H9 (cell line): ENCODE results near the gene MICAL2. TPM values are rescaled to one million over a fixed set of nuclear protein-coding genes. Genes with fewer than 3 reads are reported as not detected.
A peak's percentile ranks its signal among the peaks of the same experiment; 100 is the strongest.

ENCODE experiments used
- DNase-seq: peaks from one replicate; pipeline ENCODE4 v3.0.0-alpha.2; 2017
- H2AFZ ChIP-seq: one replicate; pipeline ENCODE4 v1.6.1; 2013; ENCODE audit warnings: mild to moderate bottlenecking, low read length, control low read depth, moderate library complexity
- H2AK5ac ChIP-seq: 2 replicates; pipeline ENCODE4 v1.6.1; 2013; ENCODE audit warnings: low read length, control low read depth, mixed read lengths; ENCODE audit not compliant: insufficient read length
- H2BK120ac ChIP-seq: one replicate; pipeline ENCODE4 v1.6.1; 2013; ENCODE audit warnings: low read depth, mild to moderate bottlenecking, low read length, control low read depth, inconsistent platforms; ENCODE audit not compliant: poor library complexity, severe bottlenecking
- H2BK12ac ChIP-seq: 2 replicates; pipeline ENCODE4 v1.6.1; 2013; ENCODE audit warnings: low read length, control low read depth, mixed read lengths, low read depth; ENCODE audit not compliant: insufficient read length
- H2BK15ac ChIP-seq: 2 replicates; pipeline ENCODE4 v1.6.1; 2013; ENCODE audit warnings: low read depth, low read length, control low read depth
- H2BK20ac ChIP-seq: one replicate; pipeline ENCODE4 v1.6.1; 2013; ENCODE audit warnings: low read depth, mild to moderate bottlenecking, low read length, control low read depth, inconsistent platforms; ENCODE audit not compliant: poor library complexity, severe bottlenecking
- H2BK5ac ChIP-seq: 2 replicates; pipeline ENCODE4 v1.6.1; 2013; ENCODE audit warnings: low read length, control low read depth, mixed read lengths; ENCODE audit not compliant: insufficient read length
- H3K14ac ChIP-seq: 2 replicates; pipeline ENCODE4 v1.6.1; 2013; ENCODE audit warnings: low read length, control low read depth; ENCODE audit not compliant: insufficient read depth
- H3K18ac ChIP-seq: 2 replicates; pipeline ENCODE4 v1.6.1; 2013; ENCODE audit warnings: low read depth, mild to moderate bottlenecking, mixed read lengths, low read length, control low read depth; ENCODE audit not compliant: insufficient read length
- H3K23ac ChIP-seq: 2 replicates; pipeline ENCODE4 v1.6.1; 2013; ENCODE audit warnings: low read length, control low read depth, mixed read lengths, low read depth; ENCODE audit not compliant: insufficient read length
- H3K23me2 ChIP-seq: 2 replicates; pipeline ENCODE4 v1.6.1; 2013; ENCODE audit warnings: low read depth, mild to moderate bottlenecking, mixed read lengths, low read length, control low read depth; ENCODE audit not compliant: insufficient read length, poor library complexity, severe bottlenecking
- H3K27ac ChIP-seq: 2 replicates; pipeline ENCODE4 v1.5.1; 2013; ENCODE audit warnings: low read length, control low read depth, mixed read lengths, low read depth; ENCODE audit not compliant: insufficient read length
- H3K27me3 ChIP-seq: 2 replicates; pipeline ENCODE4 v1.6.1; 2013; ENCODE audit warnings: low read length, control low read depth, inconsistent platforms; ENCODE audit not compliant: insufficient read depth
- H3K4ac ChIP-seq: 2 replicates; pipeline ENCODE4 v1.6.1; 2013; ENCODE audit warnings: low read depth, mild to moderate bottlenecking, control low read depth, inconsistent platforms, low read length, moderate library complexity
- H3K4me1 ChIP-seq: 2 replicates; pipeline ENCODE4 v1.6.1; 2013; ENCODE audit warnings: low read length, control low read depth, inconsistent platforms; ENCODE audit not compliant: insufficient read depth
- H3K4me2 ChIP-seq: 2 replicates; pipeline ENCODE4 v1.6.1; 2013; ENCODE audit warnings: low read length, control low read depth, mixed read lengths; ENCODE audit not compliant: insufficient read length, insufficient read depth
- H3K56ac ChIP-seq: 2 replicates; pipeline ENCODE4 v1.6.1; 2013; ENCODE audit warnings: low read depth, mild to moderate bottlenecking, mixed read lengths, low read length, control low read depth; ENCODE audit not compliant: insufficient read length
- H3K79me1 ChIP-seq: 2 replicates; pipeline ENCODE4 v1.6.1; 2013; ENCODE audit warnings: low read depth, mild to moderate bottlenecking, moderate library complexity, low read length, control low read depth, inconsistent platforms; ENCODE audit not compliant: insufficient read depth, poor library complexity, severe bottlenecking
- H3K79me2 ChIP-seq: 2 replicates; pipeline ENCODE4 v1.6.1; 2013; ENCODE audit warnings: low read length, control low read depth, inconsistent platforms; ENCODE audit not compliant: insufficient read depth
- H3K9ac ChIP-seq: 2 replicates; pipeline ENCODE4 v1.6.1; 2013; ENCODE audit warnings: low read length, control low read depth, mixed read lengths; ENCODE audit not compliant: insufficient read length; ENCODE audit errors: extremely low read depth
- H3K9me3 ChIP-seq: one replicate; pipeline ENCODE4 v1.6.1; 2013; ENCODE audit warnings: low read depth, low read length, inconsistent platforms; ENCODE audit not compliant: control insufficient read depth
- H3T11ph ChIP-seq: one replicate; pipeline ENCODE4 v1.6.1; 2013; ENCODE audit warnings: mild to moderate bottlenecking, low read length, control low read depth, inconsistent platforms
- H4K20me1 ChIP-seq: one replicate; pipeline ENCODE4 v1.6.1; 2013; ENCODE audit not compliant: control insufficient read depth, insufficient read length, insufficient read depth
- H4K5ac ChIP-seq: 2 replicates; pipeline ENCODE4 v1.6.1; 2013; ENCODE audit warnings: low read depth, mild to moderate bottlenecking, mixed read lengths, low read length, control low read depth; ENCODE audit not compliant: insufficient read length
- H4K8ac ChIP-seq: replicated peaks from 2 replicates; pipeline ENCODE4 v1.6.1; 2013; ENCODE audit warnings: low read length, control low read depth, mixed read lengths, low read depth; ENCODE audit not compliant: insufficient read length
- H4K91ac ChIP-seq: 2 replicates; pipeline ENCODE4 v1.6.1; 2013; ENCODE audit warnings: low read depth, mild to moderate bottlenecking, moderate library complexity, mixed read lengths, low read length, control low read depth; ENCODE audit not compliant: insufficient read length
- H3K27ac Mint-ChIP-seq, 3 experiments: 2 replicates in 2 of 3; 3 replicates in 1 of 3; pipeline ENCODE4 v1.8.0; 2020 to 2021; ENCODE audit warnings: mixed read lengths in 3 of 3, mild to moderate bottlenecking in 1 of 3, moderate library complexity in 1 of 3
- H3K27me3 Mint-ChIP-seq: 2 replicates; pipeline ENCODE4 v1.8.0; 2021; ENCODE audit warnings: low read depth, mild to moderate bottlenecking, moderate library complexity, mixed read lengths
- H3K36me3 Mint-ChIP-seq, 3 experiments: 2 replicates in 2 of 3; 3 replicates in 1 of 3; pipeline ENCODE4 v1.8.0; 2020 to 2021; ENCODE audit warnings: low read depth in 3 of 3, mixed read lengths in 3 of 3; ENCODE audit not compliant: insufficient read depth in 1 of 3
- H3K4me1 Mint-ChIP-seq, 2 experiments: 2 replicates each; pipeline ENCODE4 v1.8.0; 2020; ENCODE audit warnings: mixed read lengths in 2 of 2
- H3K4me3 Mint-ChIP-seq, 2 experiments: 2 replicates in 1 of 2; 3 replicates in 1 of 2; pipeline ENCODE4 v1.8.0; 2020 to 2021; ENCODE audit warnings: mild to moderate bottlenecking in 2 of 2, mixed read lengths in 2 of 2, moderate library complexity in 1 of 2
- H3K9me3 Mint-ChIP-seq, 2 experiments: 2 replicates in 1 of 2; 3 replicates in 1 of 2; pipeline ENCODE4 v1.8.0; 2020; ENCODE audit warnings: mild to moderate bottlenecking in 2 of 2, mixed read lengths in 2 of 2, moderate library complexity in 1 of 2
- CTCF ChIP-seq: fragments of 200-600 bp; sonication (generic); conservative IDR thresholded peaks from 3 replicates; pipeline ENCODE4 v1.8.0; 2021; ENCODE audit warnings: antibody characterized with exemption, mild to moderate bottlenecking
- WGBS: extraction: QIAGEN DNeasy Blood & Tissue Kit; methylation state at CpG from one replicate; pipeline ENCODE4 v1.1.7; 2013; ENCODE audit warnings: missing lambda C conversion rate, low lambda C conversion rate, mixed read lengths; ENCODE audit not compliant: insufficient read length; ENCODE audit errors: extremely low coverage; 5-methylcytosine and 5-hydroxymethylcytosine counted together
- total RNA-seq: library from RNA; stranded (reverse); gene quantifications from 2 replicates; pipeline ENCODE4 v1.2.1, GENCODE V29; 2021

Gene MICAL2
- total RNA-seq, 1 experiment from 2014 or later, result 4.7 TPM

- Histone ChIP-seq H3K9me3 (no peaks in the 10 kb centered on the region), H4K5ac (no peak overlapping the region), H2BK12ac (no peak overlapping the region), H2BK5ac (no peak overlapping the region), H3K79me2 (no peaks in the 10 kb centered on the region), H3K27me3 (no peaks in the 10 kb centered on the region), H2BK15ac (no peak overlapping the region), H3K56ac (no peak overlapping the region), H4K91ac (no peak overlapping the region), H3K4me2 (no peak overlapping the region), H2BK20ac (no peak overlapping the region), H3K23ac (no peak overlapping the region), H3T11ph (no peak overlapping the region), H3K9ac (no peak overlapping the region), H4K8ac (no peak overlapping the region), H3K23me2 (no peaks in the 10 kb centered on the region), H2AFZ (no peak overlapping the region), H2BK120ac (no peak overlapping the region), H3K18ac (no peak overlapping the region), H2AK5ac (no peak overlapping the region), H3K14ac (0 out of 2 replicates have a peak overlapping the region, but pooled peaks have one; percentile 54), H3K4me1 (no peaks in the 10 kb centered on the region), H3K27ac (no peak overlapping the region), H3K79me1 (no peaks in the 10 kb centered on the region), H4K20me1 (no peaks in the 10 kb centered on the region), H3K4ac (no peak overlapping the region)
- H3K27ac Mint-ChIP-seq, result 0 out of 7 replicates have a peak overlapping the region, but pooled peaks of 1 of the 3 experiments have one; percentile 44
- no peaks in the 10 kb centered on the region for H3K36me3 Mint-ChIP-seq
- no peak for TF ChIP-seq CTCF
- H3K9me3 Mint-ChIP-seq, result no peaks in the 10 kb centered on the region
- no peak overlapping the region for H3K4me3 Mint-ChIP-seq
- H3K27me3 Mint-ChIP-seq, result peaks cover 2% of the 10 kb centered on the region
- peaks cover 18 to 21% of the 10 kb centered on the region in 2 experiments for H3K4me1 Mint-ChIP-seq
- DNase-seq, result no peak
- no CpG with 5 or more reads among the region's 12 CpGs for WGBS
Measured at GRCh38 chr11:12182676-12183541, 72.5 kb downstream of the MICAL2 start.
